HG03442 (cell line): ENCODE results near the gene UBE2Q1.
A peak's percentile ranks its signal among the peaks of the same experiment; 100 is the strongest.

ENCODE experiments used
- ATAC-seq: cut with Tn5 transposase; IDR thresholded peaks from one replicate; pipeline ENCODE4 v1.9.1; 2021; ENCODE audit warnings: mild to moderate bottlenecking, moderate library complexity; ENCODE audit not compliant: unreplicated experiment

Gene UBE2Q1

DNA sequence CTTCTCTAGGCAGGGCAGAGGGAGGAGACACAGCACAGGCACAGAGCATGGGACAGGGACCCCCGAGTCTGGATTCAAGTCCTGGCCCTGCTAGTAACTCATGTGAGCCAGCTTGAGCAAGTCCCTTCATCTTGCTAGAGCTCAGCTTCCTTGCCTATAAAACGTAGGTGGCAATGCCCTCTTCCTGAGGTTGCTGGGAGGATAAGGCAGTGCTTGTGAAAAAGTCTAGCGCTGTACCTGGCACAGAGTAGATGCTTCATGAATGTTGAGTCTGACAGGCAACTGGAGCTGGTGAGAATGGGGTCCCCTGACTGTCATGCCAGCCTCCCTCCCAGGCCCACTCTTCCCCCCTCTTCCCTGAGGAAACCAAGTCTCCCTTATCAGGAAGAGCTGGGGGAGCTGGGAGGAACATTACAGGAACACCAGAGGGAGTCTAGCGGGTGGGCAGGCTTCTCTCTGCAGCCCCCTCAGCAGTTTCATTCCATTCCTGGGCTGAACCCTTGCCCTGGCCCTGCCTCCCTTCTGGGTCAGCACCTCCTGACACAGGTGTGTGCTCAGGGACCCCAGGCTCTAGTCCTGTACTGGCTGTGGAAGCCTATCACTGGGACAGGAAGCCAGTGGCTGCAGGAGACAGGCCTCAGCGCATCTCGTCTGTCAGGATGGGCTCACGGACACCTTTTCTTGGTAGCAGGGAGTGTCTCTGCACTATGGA is 19.0 kb upstream of the UBE2Q1 start:
- ATAC-seq, result no peak

GRCh38 chr1:154575951-154576566 is 17.6 kb upstream of the UBE2Q1 start:
- no peak for ATAC-seq

DNA sequence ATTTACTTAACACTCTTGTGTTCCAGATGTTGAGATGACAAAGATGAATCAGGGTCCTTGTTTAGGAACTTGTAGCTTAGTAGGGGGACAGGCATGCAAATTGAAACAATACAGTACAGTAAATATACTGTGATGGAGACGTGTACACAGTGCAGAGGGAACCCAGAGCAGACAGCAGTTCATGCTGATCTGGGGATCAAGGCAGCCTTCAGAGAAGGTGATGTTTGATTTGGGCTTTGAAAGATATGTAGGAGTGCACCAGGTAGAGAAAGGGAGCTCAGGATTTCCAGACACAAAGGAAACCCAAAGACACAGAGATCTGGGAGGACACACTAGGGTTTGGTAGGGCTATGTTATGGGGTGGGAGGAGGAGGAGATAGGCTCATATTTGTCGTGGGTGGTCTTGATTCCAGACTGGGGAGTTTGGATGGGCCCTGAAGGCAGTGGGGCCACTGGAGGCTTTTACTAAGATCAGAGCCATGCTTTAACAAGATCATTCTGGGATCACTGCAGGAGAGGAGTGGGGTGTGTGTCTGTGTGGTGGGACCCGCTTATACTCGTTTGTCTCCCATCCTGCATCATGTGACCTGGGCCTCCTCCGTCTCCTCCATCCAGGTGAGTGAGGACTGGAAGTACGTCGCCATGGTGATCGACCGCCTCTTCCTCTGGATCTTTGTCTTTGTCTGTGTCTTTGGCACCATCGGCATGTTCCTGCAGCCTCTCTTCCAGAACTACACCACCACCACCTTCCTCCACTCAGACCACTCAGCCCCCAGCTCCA is 16.9 kb upstream of the UBE2Q1 start:
- no peak for ATAC-seq

DNA sequence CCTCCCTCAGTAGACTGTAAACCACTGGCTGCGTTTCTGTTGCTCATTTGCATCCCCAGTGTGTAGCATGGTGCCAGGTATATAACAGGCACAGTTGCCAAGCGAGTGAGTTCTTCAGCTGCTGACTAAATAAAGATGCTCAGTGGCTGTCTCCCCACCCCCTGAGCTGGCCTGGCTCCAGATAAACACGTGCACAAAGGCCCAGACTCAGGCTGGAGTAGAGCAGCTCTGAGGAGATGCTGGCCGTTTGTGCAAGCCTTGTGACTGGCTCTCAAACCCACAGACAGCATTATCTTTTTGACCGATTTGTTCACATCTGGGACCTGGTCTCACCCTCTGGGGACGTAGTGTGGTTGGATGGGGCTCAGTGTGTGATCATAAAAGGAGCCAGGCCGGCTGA is 16.3 kb upstream of the UBE2Q1 start:
- ATAC-seq, result no peak

GRCh38 chr1:154573168-154573510 is 14.7 kb upstream of the UBE2Q1 start:
- ATAC-seq, result no peak

DNA sequence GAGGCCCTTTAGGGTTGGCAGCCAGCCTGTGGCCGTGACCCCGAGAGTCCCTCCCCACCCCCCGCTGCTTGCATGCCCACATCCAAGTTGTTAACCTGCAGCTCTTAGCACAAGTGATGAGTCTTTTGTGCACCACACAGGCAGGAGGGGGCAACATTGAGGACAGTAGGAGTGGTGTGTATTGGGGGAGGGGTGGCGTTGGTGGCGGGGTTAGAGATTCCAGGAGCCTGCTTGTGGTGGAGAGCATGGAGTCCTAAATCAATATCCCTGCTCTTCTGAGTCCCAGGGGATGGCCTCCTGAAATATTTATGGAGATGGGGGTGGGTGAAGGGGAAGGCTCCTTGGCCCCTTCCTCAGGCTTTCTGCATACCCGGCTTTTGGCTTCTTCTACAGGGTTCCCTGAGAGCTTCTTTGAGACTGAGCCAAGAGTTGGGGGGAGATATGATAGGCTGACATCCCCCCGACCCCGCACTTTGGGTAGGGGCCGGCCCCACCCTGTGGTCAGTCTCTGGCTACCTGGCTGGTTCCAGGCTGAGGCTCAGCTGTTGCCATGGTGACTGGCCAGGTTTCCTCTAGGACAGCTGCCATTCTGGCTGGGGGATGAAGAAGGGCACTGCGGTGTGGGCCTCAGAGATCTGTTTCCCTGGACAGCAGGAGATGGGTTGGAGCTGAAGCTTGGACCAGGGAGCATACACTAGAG is 14.2 kb upstream of the UBE2Q1 start:
- no peak for ATAC-seq

- no peak for ATAC-seq
These were observed 13.5 kb upstream of the UBE2Q1 start for GRCh38 chr1:154571964-154572288.

- ATAC-seq, result no peak
These were observed 12.9 kb upstream of the UBE2Q1 start for GRCh38 chr1:154571244-154571963.

DNA sequence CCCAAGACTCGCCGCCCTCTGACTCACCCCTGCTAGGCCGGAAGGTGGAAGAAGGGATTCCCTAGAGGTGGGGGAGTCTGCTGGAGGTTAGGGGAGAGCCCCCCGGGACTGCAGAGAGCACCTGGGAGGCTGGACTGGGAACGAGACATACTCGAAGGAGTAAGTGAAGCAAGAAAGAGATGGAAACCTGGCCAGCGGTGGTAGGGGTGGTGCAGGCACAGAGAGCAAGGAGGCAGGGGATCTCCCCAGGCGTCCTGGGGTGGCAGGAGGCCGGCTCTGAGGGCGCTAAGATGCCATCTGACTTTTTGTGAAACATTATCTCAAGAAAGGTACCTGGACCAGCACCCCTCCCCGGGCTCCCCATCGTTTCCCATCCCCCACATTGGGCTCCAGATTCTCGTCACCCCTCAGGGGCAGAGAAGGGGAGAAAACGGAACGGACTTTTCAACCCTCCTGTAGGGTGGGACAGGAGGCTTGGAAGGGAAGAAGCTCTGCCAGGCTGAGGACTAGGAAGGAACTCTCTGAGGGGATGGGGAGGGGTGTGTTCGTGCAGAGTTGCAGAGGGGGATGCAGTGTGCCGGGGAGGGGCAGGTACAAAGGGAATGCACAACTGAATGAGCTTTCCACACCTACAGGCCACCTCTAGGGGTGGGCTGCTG is 9.8 kb upstream of the UBE2Q1 start:
- ATAC-seq, result no peak

GRCh38 chr1:154567386-154568156 is 9.1 kb upstream of the UBE2Q1 start, which contains the start of gene CHRNB2:
CHRNB2 (plus strand) TSS chr1:154567778; CDS start chr1:154568045, 267 bp downstream.
- ATAC-seq, result no peak

- no peak for ATAC-seq
These were observed 7.4 kb upstream of the UBE2Q1 start for GRCh38 chr1:154565876-154566275.

- peak; percentile 28 for ATAC-seq
These were observed 1.1 kb upstream of the UBE2Q1 start for GRCh38 chr1:154559466-154560044.

GRCh38 chr1:154558720-154559465 is 431 bp upstream of the UBE2Q1 start:
- peak; percentile 84 for ATAC-seq

GRCh38 chr1:154557248-154557938 is 1.1 kb downstream of the UBE2Q1 start:
- ATAC-seq, result no peak

DNA sequence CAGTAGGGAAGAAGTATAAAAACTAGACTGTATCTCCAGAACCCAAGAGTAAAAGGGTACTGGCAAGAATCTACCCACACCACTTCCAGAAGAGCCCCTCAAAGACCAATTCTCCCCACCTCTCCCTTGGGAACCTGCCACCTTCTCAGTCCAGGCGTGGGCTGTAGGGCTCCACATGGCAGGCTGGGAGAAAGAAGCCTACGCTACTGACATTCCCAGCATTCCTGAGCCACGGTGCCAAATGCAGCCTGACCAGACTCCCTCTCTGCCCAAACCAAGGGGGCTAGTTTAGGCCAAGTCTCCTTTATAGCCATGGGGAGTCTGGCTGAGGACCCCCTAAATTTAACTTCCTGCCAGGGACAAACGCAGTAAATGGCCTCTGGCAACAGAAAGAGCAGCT is 2.0 kb downstream of the UBE2Q1 start:
- ATAC-seq, result no peak

DNA sequence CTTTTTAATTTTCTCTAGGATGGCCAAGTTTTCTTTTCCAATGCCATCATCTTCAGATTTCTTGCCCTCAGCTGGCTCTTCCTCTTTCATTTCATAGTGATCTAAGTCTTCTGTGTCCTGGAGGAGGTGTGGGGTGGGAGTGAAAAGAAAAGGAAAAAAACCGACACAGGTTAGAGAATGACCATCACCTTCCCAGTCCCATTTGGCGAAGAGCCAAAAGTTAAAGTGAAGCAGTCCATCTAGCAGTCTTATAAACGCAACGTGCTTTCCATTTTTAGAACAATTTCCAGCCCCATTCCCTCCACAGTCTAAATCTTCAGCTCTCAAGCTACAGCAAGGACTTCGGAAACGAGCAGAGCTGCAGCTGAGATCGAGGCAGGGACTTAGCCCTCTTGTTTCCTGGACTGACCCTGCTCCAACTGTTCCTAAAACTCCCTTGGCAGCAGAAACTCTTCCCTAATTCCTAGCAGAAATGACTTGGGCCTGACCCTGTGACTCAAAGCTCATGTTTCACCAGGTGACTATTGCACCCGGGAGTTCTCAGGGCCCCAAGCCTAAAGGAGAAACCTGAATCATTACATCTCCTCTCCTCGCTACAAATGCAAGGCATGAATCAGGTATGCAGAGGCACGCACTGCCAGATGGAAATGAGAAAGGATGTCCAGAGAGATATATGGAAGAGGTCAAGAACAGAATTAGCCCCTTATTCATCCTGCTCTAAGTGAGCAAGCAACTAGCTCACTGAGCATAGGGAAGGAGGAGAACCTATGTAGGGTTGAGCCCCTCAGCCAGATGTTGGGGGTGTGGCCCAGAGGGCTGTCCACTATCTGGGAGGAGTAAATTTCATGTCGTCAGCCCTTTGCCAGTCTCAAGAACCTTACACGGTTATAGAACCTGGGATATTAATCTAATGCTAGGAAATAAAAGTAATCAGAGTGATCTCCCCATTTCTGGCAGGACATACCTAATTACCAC is 5.1 kb downstream of the UBE2Q1 start:
- no peak for ATAC-seq

- no peak for ATAC-seq
These were observed 6.4 kb downstream of the UBE2Q1 start for GRCh38 chr1:154552036-154552435.
